Stimulated activated CD4-positive, alpha-beta T cell treated with anti-CD3 and anti-CD28 coated beads, Interleukin-12 subunit alpha, Interleukin-12 subunit beta, amount 100 ng/mL, for 24 hours (primary cell): ENCODE data around the gene AKTIP.

Experiments
- DNase-seq, 2 experiments: peaks; one replicate each; pipeline ENCODE4 v3.0.0-alpha.2; 2020; ENCODE audit warnings: low read depth in 2 of 2

AKTIP gene

DNA sequence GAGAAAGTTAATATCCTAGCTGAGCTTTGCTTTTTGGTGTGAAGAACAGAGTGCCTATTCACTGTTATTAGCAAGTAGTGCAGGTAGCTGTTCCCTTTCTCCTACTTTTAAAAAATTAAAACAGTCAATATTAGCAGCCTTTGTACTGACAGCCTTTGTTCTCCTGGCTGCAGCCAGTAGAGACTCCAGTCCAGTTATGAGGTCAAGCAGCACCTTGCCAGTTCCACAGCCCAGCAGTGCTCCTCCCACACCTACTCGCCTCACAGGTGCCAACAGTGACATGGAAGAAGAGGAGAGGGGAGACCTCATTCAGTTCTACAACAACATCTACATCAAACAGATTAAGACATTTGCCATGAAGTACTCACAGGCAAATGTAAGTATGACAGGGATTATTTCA, 22.6 kb downstream of the AKTIP start:
- no peak for DNase-seq

DNA sequence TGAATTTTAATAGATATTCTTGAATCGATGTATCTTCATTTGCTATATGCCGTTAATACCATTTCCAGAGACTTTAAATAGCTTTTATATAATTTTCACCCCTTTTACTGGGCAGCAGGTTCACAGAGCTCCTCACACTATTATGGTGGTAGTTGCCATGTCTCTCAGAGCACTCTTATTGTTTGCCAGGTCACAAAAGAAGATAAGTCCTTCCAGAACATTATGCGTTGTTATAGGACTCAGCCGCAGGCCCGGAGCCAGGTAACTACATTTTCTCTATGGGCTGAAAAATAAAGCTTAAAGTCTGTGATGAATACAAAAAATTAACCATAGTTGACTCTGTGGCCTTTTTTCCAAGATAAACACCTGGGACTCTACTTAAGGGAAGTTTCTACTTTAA, 24.0 kb downstream of the AKTIP start:
- DNase-seq: no peak

DNA sequence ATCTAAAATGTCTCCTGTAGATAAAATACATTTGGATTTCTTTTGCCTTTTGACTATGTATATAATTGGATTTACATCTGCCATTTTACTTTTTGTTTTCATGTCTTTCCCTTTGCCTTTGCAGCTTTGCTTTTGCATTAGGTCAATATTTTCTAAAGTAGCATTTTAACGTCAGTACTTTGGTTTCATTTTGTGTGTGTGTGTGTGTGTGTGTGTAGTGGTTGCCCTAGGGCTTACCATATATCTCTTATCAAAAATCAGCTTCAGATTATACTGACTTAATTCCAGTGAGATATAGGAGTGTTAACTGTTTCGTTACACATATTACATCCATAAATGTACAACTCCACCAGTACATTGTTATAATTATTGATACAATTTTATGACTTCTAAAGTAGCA, 26.1 kb downstream of the AKTIP start:
- DNase-seq: no peak

DNA sequence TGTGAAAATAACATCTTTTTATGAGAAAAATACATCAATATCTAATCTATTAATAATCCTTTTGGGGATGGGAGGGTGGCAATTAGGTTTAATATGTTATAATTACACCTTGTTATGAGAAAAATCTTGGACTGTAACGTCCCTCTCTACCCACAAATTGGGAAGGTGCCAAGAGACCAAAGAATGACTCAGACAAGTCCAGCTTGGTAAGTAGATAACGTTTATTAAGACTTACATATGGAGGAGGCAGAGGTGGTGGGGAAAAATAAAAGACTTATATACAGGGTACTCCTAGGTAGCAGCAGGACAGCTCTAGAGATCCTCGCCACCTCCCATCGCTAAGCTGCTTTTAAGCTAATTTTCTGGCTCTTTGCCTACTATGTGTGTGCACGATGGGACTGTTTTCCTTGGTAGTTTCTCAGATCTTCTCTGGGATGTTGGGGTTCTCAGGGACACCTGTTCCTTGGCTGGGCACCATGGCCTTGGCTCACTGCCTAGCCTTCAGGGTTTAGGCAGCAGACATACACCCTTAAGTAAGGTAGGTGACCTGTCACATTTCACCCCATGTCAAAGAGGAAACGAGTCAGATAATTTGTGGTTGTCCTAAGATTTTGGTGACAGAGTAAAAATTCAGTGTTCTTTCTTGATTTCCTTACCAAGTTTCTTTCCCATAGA, 37.3 kb downstream of the AKTIP start:
- no peak for DNase-seq

DNA sequence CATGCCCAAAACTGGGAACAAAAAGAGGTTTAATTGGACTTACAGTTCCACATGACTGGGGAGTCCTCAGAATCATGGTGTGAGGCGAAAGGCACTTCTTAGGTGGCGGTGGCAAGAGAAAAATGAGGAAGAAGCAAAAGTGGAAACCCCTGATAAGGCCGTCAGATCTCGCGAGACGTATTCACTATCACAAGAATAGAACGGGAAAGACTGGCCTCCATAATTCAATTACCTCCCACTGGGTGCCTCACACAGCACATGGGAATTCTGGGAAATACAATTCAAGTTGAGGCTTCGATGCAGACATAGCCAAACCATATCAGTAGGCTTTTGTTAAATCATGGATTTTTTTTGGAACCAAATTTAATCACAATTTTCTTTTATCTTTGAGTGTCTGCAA, 44.4 kb downstream of the AKTIP start:
- DNase-seq: no peak

DNA sequence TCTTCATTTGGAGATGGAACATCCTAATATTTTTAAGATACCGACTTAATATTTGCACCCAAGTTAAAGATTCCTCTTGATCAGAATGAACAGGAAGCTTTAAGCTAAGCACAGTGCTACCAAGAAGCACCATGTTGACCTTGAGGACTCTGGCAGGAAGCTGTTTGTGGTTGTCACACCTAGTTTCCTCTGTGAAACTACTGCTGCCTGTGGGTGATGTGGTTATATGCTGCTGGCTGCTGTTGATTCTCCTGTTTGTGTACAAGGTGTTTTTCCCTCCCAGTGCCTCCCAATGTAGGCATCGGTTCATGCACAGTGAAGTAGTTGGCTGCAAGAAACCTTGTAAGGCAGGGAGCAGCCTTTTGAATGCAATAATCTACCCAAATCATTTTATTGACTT, 45.3 kb downstream of the AKTIP start:
- peak; percentile 41 to 49 for DNase-seq

DNA sequence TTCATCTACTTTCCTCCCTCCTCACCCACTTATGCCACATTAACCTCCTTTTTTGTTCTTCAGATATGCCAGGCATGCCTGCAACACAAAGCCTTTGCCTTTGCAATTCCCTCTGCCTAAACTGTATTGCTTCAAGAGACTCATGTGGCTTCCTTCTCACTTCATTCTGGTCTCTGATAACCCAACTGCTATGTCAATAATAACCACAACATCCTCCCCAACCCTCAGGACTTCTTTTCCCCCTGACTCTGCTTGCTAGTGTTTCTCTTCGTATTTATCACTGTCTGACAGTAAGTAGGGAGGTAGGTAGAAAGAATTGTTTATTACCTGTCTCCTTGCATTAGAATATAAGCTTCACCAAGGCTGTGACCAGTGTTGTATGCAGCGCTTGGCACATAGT, 46.4 kb downstream of the AKTIP start:
- no peak for DNase-seq

DNA sequence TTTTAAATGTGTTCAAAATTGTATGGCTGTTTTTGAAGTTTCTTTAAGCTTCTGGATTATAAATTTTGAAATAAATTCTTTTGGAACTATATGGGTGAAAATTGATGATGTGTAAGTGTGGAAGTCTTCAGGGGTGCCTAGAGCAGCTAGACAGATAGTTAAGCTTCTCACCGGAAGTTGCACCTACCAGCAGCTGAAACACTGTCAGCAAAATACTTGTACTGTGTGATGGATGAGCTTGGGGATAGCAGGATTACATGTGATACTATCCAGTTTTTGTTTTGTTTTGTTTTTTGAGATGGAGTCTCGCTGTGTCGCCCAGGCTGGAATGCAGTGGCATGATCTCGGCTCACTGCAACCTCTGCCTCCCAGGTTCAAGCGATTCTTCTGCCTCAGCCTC, 49.1 kb downstream of the AKTIP start:
- no peak for DNase-seq

DNA sequence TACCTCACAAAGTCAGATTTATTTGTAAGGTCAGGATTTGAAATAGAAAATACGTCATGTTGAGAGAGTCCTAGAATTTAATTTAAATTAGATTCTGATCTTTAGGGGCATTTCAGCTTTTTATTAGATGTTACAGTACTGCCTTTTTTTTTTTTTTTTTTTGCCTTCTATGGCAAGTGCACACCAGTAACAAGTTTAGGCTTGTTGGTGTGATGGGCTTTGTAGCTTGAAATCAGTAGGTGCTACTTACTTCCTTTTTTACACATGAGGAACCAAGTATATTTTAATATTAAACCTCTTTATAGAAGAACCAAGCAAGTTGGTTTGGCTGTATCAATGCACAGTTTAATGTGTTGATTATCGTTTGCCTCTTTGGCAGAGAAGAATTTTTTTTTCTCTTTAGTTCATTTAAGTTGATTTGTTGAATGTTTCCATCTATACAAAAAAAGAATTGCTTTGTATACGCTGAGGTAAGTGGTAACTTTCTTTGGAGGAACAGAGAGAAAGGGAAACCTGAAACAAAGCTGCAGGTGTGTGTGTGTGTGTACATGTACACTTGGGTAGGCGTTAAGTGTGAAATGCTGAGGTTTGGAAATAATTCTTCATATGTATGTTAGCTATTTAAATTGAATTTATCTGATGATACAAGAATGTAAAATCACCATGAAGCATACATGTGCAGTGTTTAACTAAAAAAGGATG, 53.0 kb downstream of the AKTIP start:
- no peak for DNase-seq

DNA sequence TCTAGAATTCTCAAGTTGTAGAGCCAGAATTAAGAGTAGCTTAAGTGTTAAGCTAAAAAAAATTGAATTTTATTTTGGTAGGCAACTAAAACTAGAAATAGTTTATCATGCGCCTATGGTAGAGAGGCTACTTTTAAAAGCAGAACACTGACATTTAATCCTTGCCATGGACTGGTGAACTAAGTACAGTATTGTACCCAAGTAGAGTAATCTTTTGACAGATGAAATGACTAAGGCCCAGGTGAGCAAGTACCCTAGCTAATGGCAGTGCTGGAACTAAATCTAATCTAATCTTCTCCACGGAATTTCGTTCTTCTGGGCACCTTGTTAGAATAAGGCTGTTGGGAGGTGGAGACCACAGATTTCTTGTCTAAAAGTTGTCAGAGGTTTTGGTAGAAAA, 56.9 kb downstream of the AKTIP start:
- no peak for DNase-seq

DNA sequence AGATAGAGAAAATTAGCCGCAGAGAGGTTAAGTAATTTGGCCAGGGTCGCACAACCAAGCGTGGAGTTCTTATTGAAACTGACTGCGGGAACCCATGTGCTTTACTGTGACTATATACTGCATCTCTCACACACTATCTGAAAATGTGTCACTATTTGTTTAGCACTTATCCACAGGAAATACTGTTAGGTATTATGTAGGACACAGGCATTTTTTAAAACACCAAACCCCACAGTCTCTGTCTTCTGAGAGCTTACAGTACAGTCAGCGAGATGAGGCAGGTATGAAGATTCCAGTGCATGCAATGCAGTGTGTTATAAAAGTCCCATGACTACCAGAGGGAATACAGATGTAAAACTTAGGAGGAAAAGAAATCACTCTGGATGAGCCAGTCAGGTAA, 57.5 kb downstream of the AKTIP start:
- no peak for DNase-seq
